ENCODE data around the gene CARD9.
"Not testable (repeated sequence)": the region's sequence is repeated elsewhere in the genome, so short reads cannot be mapped to it uniquely, and the experiment has no call there.

The CARD9 gene

DNA sequence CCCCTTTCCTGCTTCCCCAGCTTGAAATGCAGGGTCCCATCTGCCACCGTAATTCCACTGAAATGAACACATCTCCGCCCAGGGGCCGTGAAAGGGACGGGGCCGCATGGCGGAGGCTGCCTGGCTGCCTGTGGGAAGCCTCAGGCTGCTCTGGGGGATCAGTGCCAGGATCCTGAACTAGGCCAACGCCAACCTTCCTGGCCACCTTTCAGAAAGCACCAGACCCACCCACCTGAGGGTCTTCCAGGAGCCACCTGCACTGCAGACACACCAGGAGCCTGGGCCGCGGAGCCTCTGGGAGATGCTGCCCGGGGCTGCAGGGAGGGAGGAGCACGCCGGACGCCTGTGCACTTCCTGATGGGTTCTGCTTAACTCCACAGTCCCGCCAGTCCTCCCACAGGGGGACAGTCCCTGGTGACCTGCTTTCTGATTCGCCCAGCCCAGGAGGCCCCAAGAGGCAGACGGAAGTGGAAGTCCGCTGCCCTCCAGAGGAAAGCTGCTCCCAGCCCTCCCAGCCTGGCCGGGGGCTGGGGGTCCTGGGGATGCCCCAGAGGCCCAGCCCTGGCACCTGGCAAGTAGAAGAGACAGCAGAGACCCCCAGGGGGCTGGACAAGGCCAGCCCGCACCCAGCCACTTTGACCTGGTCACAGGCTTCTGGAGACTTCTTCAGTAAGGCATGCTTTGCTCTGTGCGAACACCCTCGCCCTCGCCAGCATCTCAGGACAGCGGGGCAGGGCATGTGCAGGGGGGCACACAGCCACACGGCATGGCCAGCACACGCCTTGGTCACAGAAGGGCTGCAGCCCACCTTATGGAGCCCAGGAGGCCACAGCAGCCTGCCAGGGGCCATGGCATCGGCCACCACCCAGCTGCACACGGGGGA, at the start of gene CARD9:
Gene CARD9 (minus strand): TSS at position 370 of the 883 bp plus-strand sequence. CDS start 1,591 bp downstream, outside the sequence.
- no peak for DNase-seq (ENCODE audit: low read depth in 2 of 2)

- DNase-seq (ENCODE audit: low read depth in 2 of 2): no peak
Measured at GRCh38 chr9:136422876-136423275, 49.4 kb upstream of the CARD9 start.

- DNase-seq (ENCODE audit: low read depth in 2 of 2): no peak
Measured at GRCh38 chr9:136421791-136422190, 48.3 kb upstream of the CARD9 start.

GRCh38 chr9:136419092-136419420, 45.6 kb upstream of the CARD9 start:
- no peak for DNase-seq (ENCODE audit: low read depth in 2 of 2)

DNA sequence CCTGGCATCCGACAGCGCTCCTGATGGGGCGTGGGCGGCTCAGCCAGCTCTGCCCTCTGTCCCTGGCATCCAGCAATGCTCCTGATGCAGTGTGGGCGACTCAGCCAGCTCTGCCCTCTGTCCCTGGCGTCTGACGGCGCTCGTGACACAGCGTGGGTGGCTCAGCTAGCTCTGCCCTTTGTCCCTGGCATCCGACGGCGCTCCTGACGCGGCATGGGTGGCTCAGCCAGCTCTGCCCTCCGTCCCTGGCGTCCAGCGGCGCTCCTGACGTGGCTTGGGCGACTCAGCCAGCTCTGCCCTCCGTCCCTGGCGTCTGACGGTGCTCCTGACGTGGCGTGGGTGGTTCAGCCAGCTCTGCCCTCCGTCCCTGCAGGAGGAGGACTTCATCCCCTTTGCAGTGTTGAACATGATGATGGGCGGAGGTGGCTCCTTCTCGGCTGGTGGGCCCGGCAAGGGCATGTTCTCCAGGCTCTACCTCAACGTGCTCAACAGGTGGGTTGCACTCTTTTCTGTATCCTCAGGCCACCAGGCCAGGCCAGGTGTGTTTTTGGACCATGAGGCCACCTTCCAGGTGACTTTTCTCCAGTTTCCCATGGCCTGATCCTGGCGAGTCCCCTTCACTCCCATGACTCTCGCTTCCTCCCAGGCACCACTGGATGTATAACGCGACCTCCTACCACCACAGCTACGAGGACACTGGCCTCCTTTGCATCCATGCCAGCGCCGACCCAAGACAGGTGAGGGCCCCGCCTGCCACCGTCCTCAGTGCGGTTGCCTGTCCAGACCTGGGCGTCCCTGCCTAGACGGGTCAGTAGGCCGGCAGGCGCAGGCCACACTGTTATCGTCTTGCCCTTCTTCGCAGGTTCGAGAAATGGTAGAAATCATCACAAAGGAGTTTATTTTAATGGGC, 45.0 kb upstream of the CARD9 start:
- no peak for DNase-seq (ENCODE audit: low read depth in 2 of 2)

DNA sequence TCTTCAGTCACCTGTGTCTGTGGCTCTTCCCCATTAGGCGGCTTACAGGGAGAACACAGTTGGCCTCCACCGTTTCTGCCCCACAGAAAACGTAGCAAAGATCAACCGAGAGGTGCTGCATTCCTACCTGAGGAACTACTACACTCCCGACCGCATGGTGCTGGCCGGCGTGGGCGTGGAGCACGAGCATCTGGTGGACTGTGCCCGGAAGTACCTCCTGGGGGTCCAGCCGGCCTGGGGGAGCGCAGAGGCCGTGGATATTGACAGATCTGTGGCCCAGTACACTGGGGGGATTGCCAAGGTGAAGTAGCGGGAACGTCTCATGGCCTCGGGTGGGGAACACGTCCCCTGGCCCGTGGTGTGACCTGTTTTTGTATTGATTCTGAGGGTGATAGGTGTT, 43.4 kb upstream of the CARD9 start:
- DNase-seq (ENCODE audit: low read depth in 2 of 2): no peak

- DNase-seq (ENCODE audit: low read depth in 2 of 2): no peak
Measured at GRCh38 chr9:136416427-136416826, 43.0 kb upstream of the CARD9 start.

DNA sequence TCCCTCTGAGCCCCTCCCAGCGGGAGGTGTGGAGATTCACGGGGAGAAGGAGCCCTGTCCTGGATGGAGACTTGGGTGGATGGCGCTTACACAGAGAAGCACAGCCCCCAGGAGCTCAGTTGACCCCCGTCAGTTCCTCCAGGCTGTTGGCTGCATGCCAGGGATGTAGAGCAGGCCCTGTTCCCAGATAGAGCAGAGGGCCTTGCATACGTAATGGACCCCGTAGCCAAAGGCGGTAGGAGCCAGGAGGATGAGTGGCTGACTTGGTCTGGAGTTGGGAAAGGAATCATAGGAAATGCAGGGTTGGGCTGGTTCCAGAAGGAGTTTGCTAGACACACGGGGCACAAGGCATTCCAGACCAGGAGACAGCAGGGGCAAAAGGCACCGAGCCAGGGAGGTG, 39.5 kb upstream of the CARD9 start:
- no peak for DNase-seq (ENCODE audit: low read depth in 2 of 2)

DNA sequence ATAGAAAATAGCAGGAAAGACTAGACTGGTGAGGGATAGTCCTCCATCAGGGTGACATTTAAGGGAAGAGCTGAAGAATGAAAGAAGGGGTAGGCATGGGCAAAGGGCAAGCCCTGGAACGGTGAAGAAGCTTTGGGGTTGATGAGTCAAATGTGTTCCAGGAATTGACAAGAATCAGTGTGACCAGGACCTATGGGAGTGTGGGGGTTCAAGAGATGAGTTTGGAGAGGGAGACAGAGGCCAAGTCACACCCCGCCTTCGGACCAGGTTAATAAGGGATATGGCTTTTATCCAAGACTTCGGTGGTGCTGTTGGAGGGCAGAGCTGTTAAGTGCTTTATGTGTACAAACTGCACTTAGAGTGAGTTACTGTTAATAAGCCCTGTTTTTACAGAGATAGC, 37.9 kb upstream of the CARD9 start:
- no peak for DNase-seq (ENCODE audit: low read depth in 2 of 2)

- peak; percentile 92 to 98 for DNase-seq (ENCODE audit: low read depth in 2 of 2)
Measured at GRCh38 chr9:136410500-136411287, 37.2 kb upstream of the CARD9 start, which contains the start of the genes ENTR1 and PMPCA. ENTR1 (minus strand) TSS chr9:136410614; CDS start chr9:136410397, 217 bp downstream. PMPCA (plus strand) TSS chr9:136410658; CDS start chr9:136410669, 11 bp downstream.

DNA sequence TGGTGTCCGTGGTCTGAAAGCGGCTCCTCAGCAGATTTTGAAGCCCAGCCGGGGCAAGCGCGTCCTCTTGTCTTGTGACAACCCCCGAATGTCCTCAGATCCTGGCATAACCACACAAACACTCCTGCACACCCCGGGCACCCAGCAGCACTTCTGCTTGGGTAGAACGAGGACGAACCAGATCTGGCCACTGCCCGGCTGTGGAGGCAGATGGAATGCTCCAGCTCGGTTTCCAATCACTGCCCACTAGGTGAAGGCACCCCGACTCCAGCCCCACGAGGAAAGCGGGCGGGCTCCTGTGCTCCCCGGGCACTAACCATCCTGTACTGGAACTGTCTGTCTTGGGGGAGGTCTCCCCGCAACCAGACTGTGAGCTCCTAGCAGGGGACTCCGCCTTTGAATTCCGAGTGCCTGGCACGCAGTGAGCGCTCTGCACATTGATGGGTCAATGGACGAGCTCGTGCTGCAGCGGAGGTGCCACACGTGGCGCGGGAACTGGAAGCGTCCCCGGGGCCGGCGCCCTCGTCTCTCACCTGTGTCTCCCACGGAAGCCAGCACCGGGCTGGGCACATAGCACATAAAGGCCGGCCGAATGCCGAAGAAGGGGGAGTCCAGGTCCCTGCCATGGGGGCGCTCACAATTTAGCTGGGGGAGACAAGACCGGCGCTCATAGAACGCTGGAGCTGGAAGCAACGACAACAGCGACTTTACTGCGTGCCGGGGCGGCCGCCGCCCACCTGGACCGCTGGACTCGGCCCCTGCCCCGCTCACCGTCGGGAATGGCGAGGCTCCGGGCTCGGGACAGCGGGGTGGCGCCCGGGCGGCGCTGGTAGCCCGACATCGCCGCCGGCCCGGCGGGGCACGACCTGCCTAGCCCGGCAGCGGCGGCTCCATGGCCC, 36.3 kb upstream of the CARD9 start:
- peak in 1 of 2 experiments; percentile 19 for DNase-seq (ENCODE audit: low read depth in 2 of 2)

GRCh38 chr9:136407911-136408310, 34.4 kb upstream of the CARD9 start:
- no peak for DNase-seq (ENCODE audit: low read depth in 2 of 2)

- DNase-seq (ENCODE audit: low read depth in 2 of 2): not testable (repeated sequence)
Measured at GRCh38 chr9:136407061-136407460, 33.6 kb upstream of the CARD9 start.

- not testable (repeated sequence) for DNase-seq (ENCODE audit: low read depth in 2 of 2)
Measured at GRCh38 chr9:136405904-136406303, 32.4 kb upstream of the CARD9 start.

GRCh38 chr9:136405481-136405880, 32.0 kb upstream of the CARD9 start:
- DNase-seq (ENCODE audit: low read depth in 2 of 2): no peak

DNA sequence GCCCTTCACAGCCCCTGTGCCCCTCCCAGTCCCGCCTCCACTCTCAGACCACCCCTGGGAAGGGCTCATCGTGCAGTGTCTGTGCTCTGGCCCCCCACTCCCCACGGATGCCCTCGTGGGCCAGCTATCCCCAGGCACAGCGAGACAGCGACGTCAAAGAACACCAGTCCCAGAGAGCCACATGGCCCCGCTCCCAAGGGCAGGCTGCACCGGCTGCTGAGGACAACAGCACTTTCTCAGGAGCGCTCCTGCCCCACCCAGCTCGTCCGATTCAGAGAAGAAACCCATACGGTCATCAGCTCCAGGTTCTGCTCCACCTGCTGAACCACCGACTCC, 31.3 kb upstream of the CARD9 start:
- no peak for DNase-seq (ENCODE audit: low read depth in 2 of 2)

DNA sequence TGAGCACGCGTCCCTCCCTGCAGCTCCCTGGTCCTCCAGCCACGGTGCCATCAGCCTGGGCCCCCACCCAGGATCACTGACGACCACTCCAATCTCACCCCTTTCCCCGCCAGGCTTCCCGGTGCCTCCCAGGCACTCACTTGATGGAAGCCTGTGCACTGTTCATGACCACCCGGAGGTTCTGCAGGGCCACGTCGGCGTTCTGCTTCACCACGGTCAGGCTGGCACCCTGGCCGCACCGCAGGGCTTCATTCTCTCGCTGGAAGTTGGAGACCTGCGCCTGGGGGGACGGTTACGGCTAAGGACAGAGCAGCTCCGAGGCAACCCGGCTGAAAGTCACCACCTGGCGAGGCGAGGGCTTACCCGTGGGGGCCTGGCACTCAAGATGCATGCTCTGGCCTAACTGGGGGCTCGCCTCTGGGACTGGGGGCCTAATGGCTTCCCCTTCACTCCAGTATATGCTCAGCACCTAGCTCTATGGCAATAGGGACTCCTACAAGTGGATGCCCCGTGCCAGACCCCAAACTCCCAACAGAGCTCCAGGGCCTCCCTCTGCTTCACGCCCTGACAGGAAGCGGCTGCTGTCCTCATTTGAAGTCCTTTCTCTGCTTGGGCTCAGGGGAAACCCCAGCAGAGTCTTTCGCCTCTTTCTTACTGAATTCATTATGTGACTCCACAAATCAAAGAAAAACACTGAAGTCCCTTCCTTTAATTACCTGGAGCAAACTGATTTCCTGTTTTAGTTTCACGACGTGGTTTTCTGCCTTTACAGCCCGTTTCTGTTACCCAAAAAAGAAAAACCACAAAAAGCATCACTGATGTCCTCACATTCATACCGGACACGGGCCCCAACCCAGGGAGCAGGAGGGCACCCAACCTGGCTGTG, 30.7 kb upstream of the CARD9 start:
- peak; percentile 18 to 33 for DNase-seq (ENCODE audit: low read depth in 2 of 2)

- peak; percentile 53 to 69 for DNase-seq (ENCODE audit: low read depth in 2 of 2)
Measured at GRCh38 chr9:136403538-136403914, 30.1 kb upstream of the CARD9 start.

DNA sequence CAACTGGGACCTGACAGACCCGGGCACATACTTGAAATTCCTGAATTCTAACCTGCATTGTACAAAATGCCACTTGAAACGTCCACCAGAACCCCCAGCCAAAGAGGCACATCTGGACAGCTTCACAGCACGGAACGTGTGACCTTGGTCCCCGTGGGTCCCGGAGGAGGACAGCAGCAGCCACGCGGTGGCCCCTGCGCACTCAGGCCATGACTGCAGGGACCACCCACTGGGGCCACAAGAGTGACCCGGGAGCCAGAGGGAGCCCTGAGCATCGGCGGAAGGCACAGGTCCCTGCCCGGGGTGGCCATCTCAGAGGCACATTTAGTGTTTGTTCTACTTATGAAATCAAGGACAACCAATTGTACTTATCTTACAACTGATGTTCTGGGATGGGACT, 28.6 kb upstream of the CARD9 start:
- no peak for DNase-seq (ENCODE audit: low read depth in 2 of 2)
